DMS114 treated with DMSO at 0.1 percent for 48 hours (cell line): ENCODE data around the gene ITPKC.

Experiments used
- DNase-seq: peaks from one replicate; lab custom pipeline; 2025; ENCODE audit not compliant: unreplicated experiment; lab: John Stamatoyannopoulos, UW

The ITPKC gene

DNA sequence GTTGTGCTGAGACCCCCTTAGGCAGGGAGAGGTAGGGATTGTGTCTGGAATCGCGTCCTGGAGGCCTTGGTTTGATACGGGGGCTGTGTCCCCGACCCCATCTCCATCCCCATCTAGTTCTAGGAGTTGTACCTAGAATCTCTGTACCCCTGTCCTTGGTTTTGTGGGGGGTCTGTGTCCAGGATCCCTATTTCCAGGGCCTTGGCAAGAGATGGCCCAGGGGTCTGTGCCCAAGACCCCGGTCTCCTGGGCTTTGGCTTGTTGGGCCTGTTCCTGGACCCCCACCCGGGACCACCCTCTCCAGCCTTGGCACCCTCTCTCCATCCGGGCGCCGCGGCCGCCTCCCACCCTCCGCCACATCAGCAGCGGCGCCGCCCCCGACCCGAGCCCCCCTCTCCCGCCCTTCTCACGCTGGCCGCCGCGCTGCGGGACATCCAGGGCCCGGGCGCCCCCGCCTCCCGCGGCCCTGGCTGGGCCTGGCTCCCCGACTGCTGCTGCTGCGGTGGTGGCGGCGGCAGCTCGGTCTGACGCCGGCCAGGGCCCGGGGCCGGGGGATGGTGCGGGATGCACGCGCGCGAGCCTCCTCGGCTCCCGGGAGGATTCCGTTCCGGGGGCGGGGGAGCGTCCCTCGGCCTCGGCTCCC lies 26.7 kb upstream of the ITPKC start, which contains the start of gene NUMBL:
NUMBL (minus strand) TSS at position 602 of the 643 bp plus-strand sequence; CDS start at position 434, 168 bp downstream.
- no peak for DNase-seq

DNA sequence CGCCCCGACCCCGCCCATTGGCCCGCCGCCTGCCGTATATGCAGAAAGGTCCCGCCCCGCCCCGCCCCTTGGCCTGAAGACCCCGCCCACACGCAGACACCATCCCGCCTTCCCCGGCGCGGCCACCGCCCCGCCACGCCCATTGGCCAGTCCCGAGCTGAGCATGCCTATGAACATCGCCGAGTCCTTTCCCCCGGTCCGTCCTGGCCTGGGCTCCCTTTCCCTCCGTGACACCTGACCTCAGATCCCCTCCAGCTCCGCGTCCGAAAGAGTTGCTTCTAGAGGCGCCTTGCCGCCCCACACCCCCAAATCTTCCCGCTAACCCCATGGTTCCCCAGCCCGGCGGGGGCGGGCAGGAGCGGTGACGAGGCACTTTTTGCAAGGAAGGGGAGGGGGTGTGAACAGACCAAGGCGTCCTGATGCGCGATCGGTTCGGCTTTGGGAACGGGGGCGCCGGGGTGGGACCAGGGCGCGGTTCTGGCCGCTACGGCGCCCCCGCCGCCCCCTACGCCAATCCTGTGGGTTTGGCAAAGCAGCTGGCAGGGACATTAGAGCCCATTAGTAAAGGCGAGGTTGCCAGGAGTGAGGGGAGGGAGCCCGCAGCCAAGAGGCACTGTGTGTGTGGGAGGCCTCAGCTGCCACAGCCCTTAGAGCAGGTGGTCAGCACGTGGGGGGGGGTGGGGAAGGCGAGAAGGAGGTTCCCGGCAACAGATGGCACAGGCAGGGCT lies 26.1 kb upstream of the ITPKC start:
- peak; percentile 85 for DNase-seq

DNA sequence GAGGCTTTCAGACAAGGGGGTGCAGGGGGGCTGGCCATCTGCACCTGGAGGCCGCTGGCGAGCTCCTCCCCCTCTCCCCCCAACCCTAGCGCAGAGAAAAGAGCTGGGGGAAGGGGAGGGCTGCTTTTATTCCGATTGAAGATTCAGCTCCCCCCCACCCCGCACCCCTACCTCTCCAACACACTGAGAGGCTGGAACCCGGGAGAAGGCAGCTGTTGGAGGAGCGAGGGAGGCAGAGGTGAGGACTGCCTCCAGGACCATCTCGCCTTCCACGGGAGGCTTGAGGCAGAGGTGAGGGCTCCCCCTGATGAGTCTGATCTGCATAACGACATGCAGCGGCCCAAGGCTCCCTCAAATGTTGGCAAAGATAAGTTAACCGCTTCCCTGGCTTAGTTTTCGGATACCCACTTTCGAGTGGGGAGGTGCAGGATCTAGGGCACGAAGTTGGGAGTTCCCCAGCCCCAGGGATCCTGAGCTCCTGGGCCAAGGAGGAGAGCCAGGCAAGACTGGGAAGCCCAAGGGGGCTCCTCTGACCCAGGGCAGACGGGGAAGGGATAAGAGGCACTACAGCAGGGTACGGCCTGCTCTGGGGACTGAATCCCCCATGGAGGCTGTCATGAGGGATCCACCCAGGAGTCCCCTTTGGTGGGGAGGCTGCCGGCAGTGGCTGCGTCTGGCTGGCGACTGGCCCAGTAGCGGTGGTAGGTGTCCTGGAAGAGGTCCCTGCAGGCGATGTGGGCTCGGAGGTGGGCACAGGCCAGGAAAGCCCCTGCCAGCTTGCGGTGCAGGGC lies 25.3 kb upstream of the ITPKC start:
- DNase-seq = no peak

DNA sequence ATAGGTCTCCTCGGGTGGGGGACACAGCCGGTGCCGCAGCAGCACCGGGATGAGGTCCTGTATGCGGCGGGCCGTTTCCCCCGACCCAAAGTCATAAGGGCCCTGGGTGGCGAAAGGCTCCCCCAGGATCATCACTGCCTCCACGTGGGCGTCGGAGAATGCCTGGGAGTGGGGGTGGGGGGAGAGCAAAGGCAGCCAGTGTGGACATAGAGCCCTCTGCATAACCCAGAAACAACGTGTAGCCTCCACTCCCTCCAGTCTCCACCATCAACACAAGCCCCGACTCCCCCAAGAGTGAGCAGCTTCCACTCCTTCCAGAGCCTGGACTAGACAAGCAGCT lies 24.7 kb upstream of the ITPKC start:
- no peak for DNase-seq

DNA sequence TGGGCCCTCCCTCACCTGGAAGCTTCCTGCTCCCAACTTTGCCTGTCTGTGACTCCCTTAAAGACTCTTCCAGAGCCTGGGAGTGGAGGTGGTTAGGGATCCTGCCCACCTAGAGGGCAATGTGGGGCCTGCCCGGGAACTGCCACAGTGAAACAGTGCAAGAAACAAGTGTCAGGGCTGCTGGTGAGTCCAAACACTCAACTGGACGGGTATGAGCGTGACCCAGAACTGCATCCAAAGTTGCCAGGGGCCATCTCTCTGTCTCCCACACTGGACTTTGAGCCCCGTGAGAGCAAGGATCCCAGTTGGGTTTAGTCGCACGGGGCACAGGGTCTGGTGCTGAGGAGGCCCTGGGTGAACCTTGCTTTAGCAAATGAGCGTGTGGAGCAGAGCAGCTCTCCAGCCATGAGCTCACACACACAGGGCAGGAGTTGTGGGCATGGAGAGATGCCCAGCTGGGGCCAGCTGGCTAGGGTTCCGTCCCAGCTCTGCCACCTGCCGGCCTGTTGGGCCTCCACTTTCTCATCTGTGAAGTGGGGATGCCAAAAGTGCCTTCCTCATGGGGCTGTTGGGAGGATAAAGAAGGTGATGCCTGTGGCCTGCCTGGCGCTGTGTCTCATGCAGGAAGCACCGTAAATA lies 23.6 kb upstream of the ITPKC start:
- no peak for DNase-seq

DNA sequence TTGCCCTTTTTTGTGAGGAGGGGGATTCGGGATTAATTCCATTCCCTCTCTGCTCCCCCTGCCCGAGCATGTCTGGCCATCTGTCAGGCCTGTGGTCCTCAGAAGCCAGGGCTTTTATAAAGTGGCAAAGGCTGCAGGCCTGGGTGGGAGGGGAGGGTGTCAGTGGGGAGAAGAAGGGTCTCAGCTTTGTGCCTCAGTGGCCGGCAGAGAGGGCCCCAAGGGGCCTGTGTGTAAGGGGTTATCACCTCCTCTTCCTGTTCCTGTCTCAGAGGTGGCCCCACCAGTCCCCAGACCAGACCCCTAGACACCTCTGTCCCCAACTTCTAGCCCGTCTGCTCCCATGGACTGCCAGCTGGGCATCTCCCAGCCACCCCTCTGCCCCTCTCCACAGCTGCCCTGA lies 23.0 kb upstream of the ITPKC start:
- no peak for DNase-seq

DNA sequence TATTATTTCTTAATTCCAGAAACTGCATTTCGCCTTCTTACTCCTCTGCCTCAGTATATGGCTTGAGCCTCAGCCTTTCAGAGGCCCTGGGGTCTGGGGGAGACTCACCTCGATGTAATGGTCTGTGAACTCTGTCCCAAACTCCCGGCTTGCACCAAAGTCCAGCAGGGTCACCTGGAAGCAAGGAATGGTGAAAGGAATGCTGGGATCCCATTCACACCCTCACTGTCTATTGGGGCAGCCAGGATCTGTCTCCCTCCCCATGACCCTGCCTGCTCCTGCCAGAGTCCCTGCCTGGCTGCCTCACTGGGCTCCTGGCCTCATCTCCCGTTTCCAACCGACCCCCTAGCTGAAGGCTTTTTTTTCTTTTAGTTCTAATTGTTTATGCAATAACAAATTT lies 21.0 kb upstream of the ITPKC start:
- no peak for DNase-seq

DNA sequence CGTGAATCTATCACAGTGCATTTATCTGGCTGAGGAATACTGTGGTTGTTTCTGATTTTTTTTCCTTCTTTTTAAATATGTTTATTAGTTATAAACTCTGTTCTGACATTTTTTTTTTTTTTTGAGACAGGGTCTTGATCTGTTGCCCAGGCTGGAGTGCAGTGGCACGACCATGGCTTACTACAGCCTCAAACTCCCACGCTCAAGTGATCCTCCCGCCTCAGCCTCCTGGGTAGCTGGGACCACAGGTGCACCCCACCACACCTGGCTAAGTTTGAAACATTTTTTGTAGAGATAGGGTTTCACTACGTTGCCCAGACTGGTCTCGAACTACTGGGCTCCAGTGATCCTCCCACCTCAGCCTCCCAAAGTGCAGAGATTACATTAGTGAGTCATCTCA lies 19.9 kb upstream of the ITPKC start:
- no peak for DNase-seq

DNA sequence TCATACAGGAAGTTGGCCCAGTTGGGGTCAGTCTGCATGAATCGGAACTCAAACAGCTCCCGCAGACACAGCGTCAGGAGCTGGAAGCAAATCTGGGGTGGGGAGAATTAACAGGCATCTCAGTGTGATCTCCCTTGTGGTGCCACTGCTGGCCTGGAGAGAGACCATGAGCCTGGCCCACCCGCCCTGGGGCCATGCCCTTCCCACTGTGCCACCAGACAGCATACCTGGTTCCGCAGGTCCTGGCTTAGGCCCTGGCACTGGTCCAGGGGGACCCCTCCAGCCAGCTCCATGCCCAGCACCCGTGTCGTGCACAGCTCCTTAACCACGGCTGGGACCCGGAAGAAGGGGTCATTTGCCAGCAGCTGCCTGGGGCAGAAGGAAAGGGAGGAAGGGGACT lies 16.8 kb upstream of the ITPKC start:
- DNase-seq = no peak

DNA sequence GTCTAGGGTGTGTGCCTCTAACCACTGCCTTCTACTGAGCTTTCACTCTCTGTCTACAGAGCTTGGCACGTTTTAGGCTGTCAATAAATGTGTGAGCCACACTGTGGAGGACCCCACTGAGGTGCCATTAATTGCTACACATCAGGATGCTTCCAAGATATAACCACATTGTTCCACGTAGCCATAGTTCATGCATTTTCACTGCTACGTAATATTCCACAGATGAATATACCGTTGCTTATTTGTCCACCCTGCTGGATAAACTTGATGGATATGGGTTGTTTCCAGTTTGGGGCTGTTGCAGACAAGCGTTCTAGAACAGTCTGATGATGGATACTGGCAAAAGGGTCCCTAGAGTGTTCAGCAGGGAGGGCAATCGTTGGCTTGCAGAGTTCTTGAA lies 15.2 kb upstream of the ITPKC start:
- DNase-seq = no peak

DNA sequence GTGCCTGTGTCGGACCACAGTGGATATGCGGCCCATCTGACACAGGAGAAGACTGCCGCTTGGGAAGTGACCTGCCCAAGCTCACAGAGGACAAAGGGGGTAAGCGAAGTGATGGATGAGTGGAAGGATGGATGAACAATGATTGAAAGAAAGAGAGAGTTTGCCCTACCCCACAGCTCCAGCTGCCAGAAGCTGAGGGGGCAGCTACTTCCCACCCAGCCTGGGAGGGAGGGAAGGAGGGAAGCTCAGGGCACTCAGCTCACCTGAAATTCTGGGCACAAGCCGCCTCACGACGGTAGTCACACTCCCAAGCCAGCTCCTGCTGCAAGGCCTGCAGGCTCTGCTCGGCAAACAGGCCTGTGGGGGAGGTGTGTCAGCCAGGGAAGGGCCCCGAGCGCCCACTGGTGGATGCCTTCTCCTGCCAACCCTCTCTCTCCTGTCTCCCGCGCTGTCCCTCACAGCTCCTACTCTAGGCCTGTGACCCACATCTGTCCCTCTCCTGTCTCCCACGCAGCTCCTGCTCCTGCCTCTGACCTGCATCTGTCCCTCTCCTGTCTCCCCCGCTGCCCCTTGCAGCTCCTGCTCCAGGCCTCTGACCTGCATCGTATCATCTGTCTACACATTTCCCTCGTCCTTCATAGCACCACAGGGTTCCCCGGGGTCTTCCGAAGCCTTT lies 14.4 kb upstream of the ITPKC start:
- DNase-seq = no peak

DNA sequence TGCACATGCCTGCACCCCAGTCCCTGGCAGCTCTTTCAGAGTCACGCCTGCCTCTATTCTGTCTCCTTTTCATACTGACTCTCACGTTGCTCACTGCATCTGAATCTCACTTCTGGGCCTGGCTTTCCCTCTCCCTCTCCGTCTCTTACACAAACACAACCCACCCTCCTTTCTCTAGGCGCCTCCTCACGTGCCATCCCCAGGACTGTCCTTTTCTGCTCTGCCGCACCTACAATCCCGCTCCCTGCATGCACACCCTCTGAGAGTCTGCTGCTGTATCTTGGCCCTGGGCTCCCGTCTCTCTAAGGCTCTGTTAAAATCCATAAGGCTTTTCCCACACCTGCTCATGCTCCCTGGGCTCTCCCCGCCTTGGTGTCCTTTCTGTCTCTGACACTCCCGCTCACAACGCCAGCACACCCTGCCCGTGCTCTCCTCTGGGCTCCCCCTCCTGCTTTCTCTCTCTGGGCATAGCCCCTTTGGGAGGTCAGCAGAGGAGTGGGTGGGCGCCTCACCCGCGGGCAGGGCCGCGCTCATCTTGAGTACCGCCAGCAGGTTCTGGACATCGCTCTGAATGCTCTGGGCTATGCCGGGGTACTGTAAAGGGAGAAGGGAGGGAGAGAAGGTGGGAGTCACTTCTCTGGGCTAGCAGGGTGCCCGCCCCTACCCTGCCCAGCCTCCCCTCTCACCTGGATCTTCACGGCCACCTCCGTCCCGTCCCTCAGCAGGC lies 13.7 kb upstream of the ITPKC start:
- no peak for DNase-seq

DNA sequence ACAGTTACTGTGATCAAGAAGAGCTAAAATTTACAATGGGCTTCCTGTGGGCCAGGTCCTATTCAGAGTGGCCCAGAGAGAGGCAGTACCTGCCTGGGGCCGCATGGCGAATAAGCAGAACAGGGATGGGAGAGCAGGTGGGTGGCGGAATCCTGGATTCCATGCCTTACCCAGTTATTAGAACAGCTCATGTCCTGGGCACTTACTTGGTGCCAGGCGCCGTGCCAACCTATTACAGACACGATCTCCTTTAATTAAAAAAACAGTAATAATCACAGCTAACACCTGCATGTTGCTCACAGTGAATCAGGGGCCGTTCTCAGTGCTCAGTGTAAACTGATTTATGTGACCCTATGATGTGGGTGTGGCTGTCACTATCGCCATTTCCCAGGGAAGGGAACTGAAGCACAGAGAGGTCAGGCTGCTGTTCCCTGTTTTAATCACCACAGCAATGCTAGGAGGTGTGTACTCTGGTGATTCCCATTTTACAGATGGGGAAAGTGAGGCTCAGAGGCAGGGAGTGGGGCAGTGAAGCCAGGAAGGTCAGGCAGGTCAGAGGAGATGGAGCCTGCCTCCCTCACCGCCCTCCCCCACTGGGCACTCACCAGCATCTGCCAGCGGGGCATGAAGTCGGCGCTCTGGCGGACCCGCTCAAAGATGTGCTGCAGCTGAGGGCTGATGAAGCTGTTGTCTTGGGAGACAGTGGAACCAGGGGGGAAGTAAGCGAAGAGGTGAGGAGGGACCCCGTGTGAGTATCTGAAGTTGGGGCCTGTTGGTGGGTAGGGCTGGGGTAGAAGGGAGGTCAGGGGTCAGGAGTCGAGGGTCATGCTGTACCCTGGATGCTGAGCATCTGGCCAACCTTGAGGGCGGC lies 12.2 kb upstream of the ITPKC start:
- DNase-seq = no peak

DNA sequence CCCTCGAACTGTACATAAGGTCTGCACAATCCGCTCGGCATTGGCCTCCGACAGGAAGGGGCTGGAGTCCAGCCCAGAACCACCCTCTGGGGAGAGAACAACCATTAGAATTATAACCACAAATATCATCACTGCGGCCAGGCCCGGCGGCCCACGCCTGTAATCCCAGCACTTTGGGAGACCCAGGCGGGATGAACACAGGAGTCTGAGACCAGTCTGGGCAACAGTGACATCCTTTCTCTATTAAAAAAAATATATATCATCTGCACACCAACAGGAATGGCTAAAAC lies 11.6 kb upstream of the ITPKC start:
- no peak for DNase-seq

DNA sequence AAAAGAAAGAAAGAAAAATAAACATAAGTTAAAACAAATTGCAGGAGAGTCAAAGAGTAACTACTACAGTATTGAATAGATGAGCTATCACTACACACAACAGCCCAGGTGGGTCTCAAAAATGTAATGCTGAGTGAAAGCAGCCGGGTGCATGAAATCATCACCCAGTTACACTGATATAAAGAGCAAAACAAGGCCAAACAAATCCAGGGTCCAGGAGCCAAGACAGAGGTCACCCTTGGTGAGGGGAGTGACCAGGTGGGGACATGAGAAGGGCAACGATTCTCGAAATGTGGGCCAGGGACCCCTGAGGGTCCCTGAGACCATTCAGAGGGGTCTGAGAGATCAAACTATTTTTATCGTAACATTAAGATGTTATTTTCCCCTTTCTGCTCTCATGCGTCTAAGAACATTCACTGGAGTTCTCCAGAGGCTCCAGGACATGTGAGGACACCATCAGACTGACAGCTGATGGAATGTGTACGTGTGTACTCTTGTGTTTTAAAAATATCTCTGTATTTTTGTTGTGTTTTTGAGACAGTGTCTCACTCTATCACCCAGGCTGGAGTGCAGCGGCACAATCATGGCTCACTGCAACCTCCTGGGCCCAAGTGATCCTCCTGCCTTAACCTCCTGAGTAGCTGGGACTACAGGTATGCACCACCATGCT lies 10.8 kb upstream of the ITPKC start:
- no peak for DNase-seq

DNA sequence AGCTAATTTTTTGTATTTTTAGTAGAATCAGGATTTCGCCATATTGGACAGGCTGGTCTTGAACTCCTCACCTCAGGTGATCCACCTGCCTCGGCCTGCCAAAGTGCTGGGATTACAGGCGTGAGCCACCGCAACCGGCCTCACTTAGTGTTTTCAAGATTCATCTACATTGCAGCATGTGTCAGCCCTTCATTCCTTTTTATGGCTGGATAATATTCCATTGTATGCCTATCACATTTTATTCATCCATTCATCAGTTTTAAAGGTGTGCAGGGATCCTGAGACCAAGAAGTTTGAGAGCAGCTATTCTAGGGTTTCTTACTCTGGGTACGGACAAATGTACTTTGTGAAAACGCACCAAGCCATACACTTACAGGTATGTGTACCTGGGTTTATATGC lies 9.3 kb upstream of the ITPKC start:
- DNase-seq = no peak

DNA sequence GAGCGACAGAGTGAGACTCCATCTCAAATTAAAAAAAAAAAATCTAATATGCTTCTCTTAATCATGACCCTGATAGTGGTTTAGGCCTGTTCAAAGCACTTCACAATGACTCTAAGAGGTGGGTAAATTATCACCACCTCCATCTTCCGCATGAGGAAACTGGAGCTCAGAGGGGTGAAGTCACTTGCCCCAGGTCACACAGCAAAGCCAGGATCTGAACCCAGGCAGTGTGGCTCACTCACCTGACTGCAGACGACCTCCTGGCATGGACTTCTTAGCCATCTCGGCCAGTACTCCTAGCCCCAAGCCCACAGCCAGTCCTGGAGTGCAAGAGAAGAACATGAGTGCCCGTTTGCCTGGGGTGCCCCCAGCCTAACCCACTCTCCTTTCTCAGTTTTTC lies 7.1 kb upstream of the ITPKC start:
- DNase-seq = no peak

DNA sequence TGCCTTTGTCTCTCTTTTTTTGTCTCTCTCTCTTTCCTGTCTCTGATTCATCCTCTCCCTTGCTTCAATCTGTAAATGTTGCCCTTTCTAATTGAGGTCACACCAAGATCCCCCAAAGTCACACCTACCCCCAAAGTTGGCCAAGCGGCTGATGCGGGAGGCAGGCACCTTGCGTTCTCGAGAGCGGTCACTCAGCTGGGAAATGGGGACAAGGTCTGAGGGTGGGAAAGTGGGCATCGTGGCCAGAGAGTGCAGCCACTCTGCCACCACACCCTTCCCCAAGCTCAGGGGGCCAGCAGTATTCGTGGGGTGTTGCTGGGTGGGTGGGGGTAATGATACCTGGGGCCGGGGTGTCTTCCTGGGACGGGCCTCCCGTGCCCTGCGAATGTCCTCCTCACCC lies 3.0 kb upstream of the ITPKC start:
- no peak for DNase-seq
